Osteoblast (primary cell): ENCODE data around the gene LEF1. TPM values are rescaled to one million over a fixed set of nuclear protein-coding genes. Genes with fewer than 3 reads are reported as not detected.

Experiments
- DNase-seq: peaks from one replicate; pipeline ENCODE4 v3.0.0; 2011; ENCODE audit warnings: low spot score, mixed read lengths; ENCODE audit not compliant: insufficient read length; ENCODE audit errors: missing footprints
- H2AFZ ChIP-seq: 2 replicates; pipeline ENCODE4 v1.6.0; 2011; ENCODE audit warnings: mild to moderate bottlenecking, low read length
- H3K27ac ChIP-seq: 2 replicates; pipeline ENCODE4 v1.5.1; 2011; ENCODE audit warnings: mild to moderate bottlenecking, low read depth, low read length, moderate library complexity
- H3K27me3 ChIP-seq: 2 replicates; pipeline ENCODE4 v1.6.0; 2012; ENCODE audit warnings: mild to moderate bottlenecking, control low read depth, inconsistent platforms, low read length, moderate library complexity; ENCODE audit not compliant: insufficient read depth
- H3K36me3 ChIP-seq: 2 replicates; pipeline ENCODE4 v1.5.1; 2011; ENCODE audit warnings: mild to moderate bottlenecking, low read length, control low read depth, moderate library complexity; ENCODE audit not compliant: insufficient read depth
- H3K4me1 ChIP-seq: 2 replicates; pipeline ENCODE4 v1.5.1; 2011; ENCODE audit warnings: mild to moderate bottlenecking, low read length, control low read depth, moderate library complexity; ENCODE audit not compliant: insufficient read depth
- H3K4me2 ChIP-seq: 2 replicates; pipeline ENCODE4 v1.6.0; 2011; ENCODE audit warnings: mild to moderate bottlenecking, low read length; ENCODE audit not compliant: insufficient read depth
- H3K4me3 ChIP-seq: fragments of 200-600 bp; sonication (generic); 3 replicates; pipeline ENCODE4 v1.5.1; 2012; ENCODE audit warnings: mild to moderate bottlenecking, low read length, inconsistent platforms; ENCODE audit not compliant: insufficient read depth
- H3K79me2 ChIP-seq: 2 replicates; pipeline ENCODE4 v1.6.0; 2012; ENCODE audit warnings: mild to moderate bottlenecking, low read length, control low read depth, inconsistent platforms; ENCODE audit not compliant: insufficient read depth
- H3K9me3 ChIP-seq: 2 replicates; pipeline ENCODE4 v1.5.1; 2011; ENCODE audit warnings: low read depth, low read length, control low read depth
- H4K20me1 ChIP-seq: 2 replicates; pipeline ENCODE4 v1.6.0; 2012; ENCODE audit warnings: mild to moderate bottlenecking, low read length, control low read depth; ENCODE audit not compliant: insufficient read depth
- CTCF ChIP-seq: IDR thresholded peaks from 2 replicates; pipeline ENCODE4 v1.5.1; 2011; ENCODE audit warnings: mild to moderate bottlenecking, low read depth, low read length, moderate library complexity; ENCODE audit errors: extremely low read depth
- total RNA-seq: library from RNA; depleted of rRNA; stranded (reverse); fragments of >200 nt; gene quantifications from 2 replicates; pipeline ENCODE4 v1.2.3, GENCODE V29; 2012

LEF1 gene
- total RNA-seq, 1 donor: 5.8 TPM

GRCh38 chr4:108110450-108110849, 58.3 kb downstream of the LEF1 start:
- Histone ChIP-seq H3K79me2 (no peaks in the 10 kb centered on the region), H4K20me1 (no peaks in the 10 kb centered on the region)
- no peak for TF ChIP-seq CTCF

GRCh38 chr4:108109997-108110416, 58.7 kb downstream of the LEF1 start:
- Histone ChIP-seq H3K27me3 (no peaks in the 10 kb centered on the region), H3K36me3 (no peaks in the 10 kb centered on the region), H2AFZ (no peak overlapping the region), H3K27ac (no peak overlapping the region), H3K4me2 (no peak overlapping the region), H3K4me1 (no peaks in the 10 kb centered on the region), H4K20me1 (no peaks in the 10 kb centered on the region), H3K9me3 (no peaks in the 10 kb centered on the region), H3K4me3 (no peak overlapping the region), H3K79me2 (no peaks in the 10 kb centered on the region)
- DNase-seq: no peak
- TF ChIP-seq CTCF: no peak

More at GRCh38 chr4:108110450-108110849, 58.3 kb downstream of the LEF1 start:
- Histone ChIP-seq H3K9me3 (no peaks in the 10 kb centered on the region), H3K27ac (no peak overlapping the region), H3K4me2 (no peak overlapping the region), H3K4me3 (no peak overlapping the region), H3K27me3 (no peaks in the 10 kb centered on the region), H3K36me3 (no peaks in the 10 kb centered on the region), H2AFZ (no peak overlapping the region), H3K4me1 (no peaks in the 10 kb centered on the region)
- no peak for DNase-seq

GRCh38 chr4:108109111-108109510, 59.6 kb downstream of the LEF1 start:
- Histone ChIP-seq H3K4me1 (no peaks in the 10 kb centered on the region), H3K79me2 (no peaks in the 10 kb centered on the region), H3K9me3 (no peaks in the 10 kb centered on the region), H3K27ac (no peak overlapping the region), H3K4me2 (no peak overlapping the region), H3K4me3 (no peak overlapping the region), H3K36me3 (no peaks in the 10 kb centered on the region), H4K20me1 (no peaks in the 10 kb centered on the region), H3K27me3 (no peaks in the 10 kb centered on the region), H2AFZ (no peak overlapping the region)
- DNase-seq: no peak
- no peak for TF ChIP-seq CTCF

- Histone ChIP-seq H3K27ac (no peak overlapping the region), H3K9me3 (no peaks in the 10 kb centered on the region)
These were observed 60.9 kb downstream of the LEF1 start for GRCh38 chr4:108107729-108108382.

More at GRCh38 chr4:108107729-108108382, 60.9 kb downstream of the LEF1 start:
- Histone ChIP-seq H3K36me3 (no peaks in the 10 kb centered on the region), H4K20me1 (no peaks in the 10 kb centered on the region), H3K4me1 (no peaks in the 10 kb centered on the region), H3K4me3 (no peak overlapping the region), H3K4me2 (no peak overlapping the region), H3K79me2 (no peaks in the 10 kb centered on the region), H3K27me3 (no peaks in the 10 kb centered on the region), H2AFZ (no peak overlapping the region)
- TF ChIP-seq CTCF: no peak
- DNase-seq: no peak
